Right lobe of liver (tissue), 6 donors: Measurements from ENCODE around the gene GPC6. TPM values are rescaled to one million over a fixed set of nuclear protein-coding genes. Genes with fewer than 3 reads are reported as not detected.

Source experiments
- ATAC-seq, 4 donors: fragments of 200-7000 bp; cut with Tn5 transposase; one replicate each; pipeline ENCODE4 v1.9.1; 2020; ENCODE audit warnings: mild to moderate bottlenecking in 4 of 4, moderate library complexity in 4 of 4
- DNase-seq, 3 donors: peaks; one replicate each; pipeline ENCODE4 v3.0.0-alpha.2; 2020
- H3K27ac ChIP-seq, 3 donors: fragments of 200-600 bp; one replicate each; pipeline ENCODE4 v1.8.0; 2022
- H3K27me3 ChIP-seq, 2 donors: fragments of 200-600 bp; one replicate each; pipeline ENCODE4 v1.8.0; 2022
- H3K36me3 ChIP-seq, 4 donors: fragments of 200-600 bp; sonication (generic) in 1 of 4; one replicate each; pipeline versions ENCODE4 v1.5.1 to v1.8.0; 2017 to 2022; ENCODE audit warnings: control low read depth in 1 of 4
- H3K4me1 ChIP-seq, 4 donors: fragments of 200-600 bp; sonication (generic) in 1 of 4; one replicate each; pipeline versions ENCODE4 v1.5.1 to v1.8.0; 2017 to 2022; ENCODE audit warnings: control low read depth in 1 of 4
- H3K4me3 ChIP-seq, 3 donors: fragments of 200-600 bp; one replicate each; pipeline ENCODE4 v1.8.0; 2022
- H3K9me3 ChIP-seq, 4 donors: fragments of 200-600 bp; sonication (generic) in 1 of 4; one replicate each; pipeline versions ENCODE4 v1.5.1 to v1.8.0; 2017 to 2022; ENCODE audit warnings: control low read depth in 1 of 4
- CTCF ChIP-seq, 4 donors: fragments of 200-600 bp in 3 of 4; fragments of 450-650 bp in 1 of 4; IDR thresholded peaks; one replicate each; pipeline versions ENCODE4 v1.5.1 to v1.8.0; 2016 to 2022; ENCODE audit warnings: antibody characterized with exemption in 4 of 4, mild to moderate bottlenecking in 2 of 4
- POLR2A ChIP-seq: fragments of 450-650 bp; IDR thresholded peaks from one replicate; pipeline ENCODE4 v1.6.1; 2017; ENCODE audit warnings: antibody characterized with exemption, mild to moderate bottlenecking
- WGBS: methylation state at CpG from one replicate; pipeline ENCODE4 v1.1.6; 2018; ENCODE audit warnings: low coverage, low lambda C conversion rate; ENCODE audit not compliant: insufficient coverage; ENCODE audit errors: missing lambda C conversion rate; 5-methylcytosine and 5-hydroxymethylcytosine counted together
- intact Hi-C, 2 donors: fragments of 100-400 bp; cut with DNase I; formaldehyde crosslinking; loops; one replicate each; pipeline versions ENCODE4 v1.11.2 to v1.14.1; 2022
- total RNA-seq, 6 experiments: library from RNA; depleted of rRNA in 2 of 6; stranded (reverse); fragments of >200 nt in 2 of 6; fragmentation: NEBNext Ultra II Directional in 3 of 6; extraction: Animal tissue kit (Norgen Biotek cat#: 25700) in 3 of 6; gene quantifications; one replicate each; pipeline versions ENCODE4 v1.1.0 to v1.2.4, GENCODE V29; 2016 to 2023
- donor health status: DM: no; HTN: yes; CAD: no.
- donor health status: DM: no; HTN: no; CAD: no.
- donor health status: DM: no; HTN: no; CAD: no.
- donor health status: DM: no; HTN: yes; CAD: no.
- donor health status: DM: no; HTN: yes; CAD: no.

GPC6 gene
- total RNA-seq, 6 experiments from 2014 or later, result 18.6 to 30.1 (median 20.2) TPM

GRCh38 chr13:94313926-94314325 lies 1087.3 kb downstream of the GPC6 start:
- Histone ChIP-seq H3K27ac (no peak overlapping the region), H3K4me3 (no peak overlapping the region), H3K4me1 (no peaks in the 10 kb centered on the region), H3K9me3 (no peaks in the 10 kb centered on the region), H3K27me3 (no peaks in the 10 kb centered on the region), H3K36me3 (no peaks in the 10 kb centered on the region)
- TF ChIP-seq POLR2A (no peak), CTCF (IDR thresholded peaks at IDR 0.05) (no peak)
- ATAC-seq, result no peak
- WGBS, result 82% methylated on average over 3 of the region's 3 CpGs
- intact Hi-C loops, result no loop called here
- DNase-seq, result no peak

- ATAC-seq (no peak), DNase-seq (no peak)
- Histone ChIP-seq H3K27me3 (no peaks in the 10 kb centered on the region), H3K27ac (no peak overlapping the region), H3K4me3 (no peak overlapping the region), H3K4me1 (no peaks in the 10 kb centered on the region), H3K9me3 (no peaks in the 10 kb centered on the region), H3K36me3 (no peaks in the 10 kb centered on the region)
- 100% methylated on average over 1 of the region's 1 CpG for WGBS
- intact Hi-C loops, result no loop called here
- no peak for TF ChIP-seq POLR2A
- TF ChIP-seq CTCF (IDR thresholded peaks at IDR 0.05), result no peak
Measured at GRCh38 chr13:94315188-94315587, 1088.6 kb downstream of the GPC6 start.

- no peaks in the 10 kb centered on the region for H3K9me3 ChIP-seq
- DNase-seq, result no peak
- H3K27ac ChIP-seq, result no peak overlapping the region
- intact Hi-C loops, result no loop called here
- ATAC-seq, result no peak
- WGBS, result 78% methylated on average over 2 of the region's 2 CpGs
- no peak overlapping the region for H3K4me3 ChIP-seq
- H3K27me3 ChIP-seq, result no peaks in the 10 kb centered on the region
- no peaks in the 10 kb centered on the region for H3K4me1 ChIP-seq
- no peak for TF ChIP-seq POLR2A
- TF ChIP-seq CTCF (IDR thresholded peaks at IDR 0.05), result no peak
- no peaks in the 10 kb centered on the region for H3K36me3 ChIP-seq
Measured at GRCh38 chr13:94317063-94317491, 1090.5 kb downstream of the GPC6 start.

- Histone ChIP-seq H3K4me1 (no peaks in the 10 kb centered on the region), H3K27ac (no peak overlapping the region), H3K36me3 (no peaks in the 10 kb centered on the region), H3K27me3 (no peaks in the 10 kb centered on the region), H3K9me3 (no peaks in the 10 kb centered on the region), H3K4me3 (no peak overlapping the region)
- 48% methylated on average over 3 of the region's 3 CpGs for WGBS
- no peak for TF ChIP-seq CTCF (IDR thresholded peaks at IDR 0.05)
- TF ChIP-seq POLR2A, result no peak
- ATAC-seq, result no peak
- no peak for DNase-seq
- intact Hi-C loops, result no loop called here
Measured at GRCh38 chr13:94318418-94318817, 1091.8 kb downstream of the GPC6 start.

GRCh38 chr13:94319501-94319900 lies 1092.9 kb downstream of the GPC6 start:
- H3K9me3 ChIP-seq, result no peaks in the 10 kb centered on the region
- intact Hi-C loops, result no loop called here
- no peak for TF ChIP-seq POLR2A
- TF ChIP-seq CTCF (IDR thresholded peaks at IDR 0.05), result no peak
- no peak overlapping the region for H3K27ac ChIP-seq
- DNase-seq (no peak), ATAC-seq (no peak)
- no peaks in the 10 kb centered on the region for H3K4me1 ChIP-seq
- H3K4me3 ChIP-seq, result no peak overlapping the region
- no peaks in the 10 kb centered on the region for H3K27me3 ChIP-seq
- 90% methylated on average over 2 of the region's 2 CpGs for WGBS
- H3K36me3 ChIP-seq, result no peaks in the 10 kb centered on the region
